H1 (cell line): Measurements from ENCODE around the gene TRUB1. TPM values are rescaled to one million over a fixed set of nuclear protein-coding genes. Genes with fewer than 3 reads are reported as not detected.

ENCODE experiments used
- CTCF ChIA-PET: fragments of 300-600 bp; sonication (Branson Sonifier 250); formaldehyde crosslinking; loops from one replicate; lab custom pipeline; 2021; ENCODE audit not compliant: partially characterized antibody; lab: Charles Lee
- POLR2A ChIA-PET: fragments of 300-600 bp; sonication (Branson Sonifier 250); formaldehyde crosslinking; loops from one replicate; lab custom pipeline; 2021; ENCODE audit warnings: inconsistent platforms; ENCODE audit not compliant: partially characterized antibody; lab: Charles Lee
- DNase-seq, 2 experiments: peaks; one replicate each; pipeline versions ENCODE4 v3.0.0 to v3.0.0-alpha.2; 2010 to 2022; ENCODE audit warnings: low spot score in 2 of 2, low read depth in 1 of 2, mixed read lengths in 1 of 2
- FAIRE-seq: peaks from 2 replicates; lab custom pipeline; 2011; peaks lifted over from hg19 to GRCh38; lab: Jason Lieb, UNC
- H2AFZ ChIP-seq: 2 replicates; pipeline ENCODE4 v1.8.1; 2012; ENCODE audit warnings: low read length, inconsistent platforms
- H2AK5ac ChIP-seq: 2 replicates; pipeline ENCODE4 v1.6.1; 2013; ENCODE audit warnings: low read depth, low read length
- H2BK120ac ChIP-seq: replicated peaks from 2 replicates; pipeline ENCODE3; 2013; ENCODE audit warnings: low read depth, low read length, inconsistent platforms
- H2BK12ac ChIP-seq: 2 replicates; pipeline ENCODE4 v1.6.1; 2013; ENCODE audit warnings: low read depth, low read length
- H2BK15ac ChIP-seq: 2 replicates; pipeline ENCODE4 v1.6.1; 2013; ENCODE audit warnings: low read length
- H2BK20ac ChIP-seq: 2 replicates; pipeline ENCODE4 v1.6.1; 2013; ENCODE audit warnings: low read length
- H2BK5ac ChIP-seq: 2 replicates; pipeline ENCODE4 v1.6.1; 2013; ENCODE audit warnings: low read depth, low read length
- H3K14ac ChIP-seq: 2 replicates; pipeline ENCODE4 v1.6.1; 2013; ENCODE audit warnings: inconsistent platforms; ENCODE audit not compliant: insufficient read length
- H3K18ac ChIP-seq: 2 replicates; pipeline ENCODE4 v1.6.1; 2013; ENCODE audit warnings: low read length; ENCODE audit errors: extremely low read depth
- H3K23ac ChIP-seq: 2 replicates; pipeline ENCODE4 v1.6.1; 2013; ENCODE audit warnings: inconsistent platforms; ENCODE audit not compliant: insufficient read length
- H3K23me2 ChIP-seq: 2 replicates; pipeline ENCODE4 v1.6.1; 2013; ENCODE audit warnings: low read depth, low read length
- H3K27ac ChIP-seq: 2 replicates; pipeline ENCODE4 v1.6.1; 2011; ENCODE audit warnings: low read depth, low read length, inconsistent platforms
- H3K27me3 ChIP-seq, 4 experiments: replicated peaks in 1 of 4; 1 replicate in 1 of 4; 2 replicates in 3 of 4; pipeline versions ENCODE4 v1.6.1 to v1.8.1; 2011 to 2013; ENCODE audit warnings: low read length in 3 of 4, mild to moderate bottlenecking in 3 of 4, inconsistent platforms in 2 of 4, mixed read lengths in 2 of 4, moderate library complexity in 1 of 4; ENCODE audit not compliant: control insufficient read depth in 3 of 4, insufficient read depth in 3 of 4; ENCODE audit errors: extremely low read depth in 1 of 4
- H3K36me3 ChIP-seq, 4 experiments: 2 replicates each; pipeline versions ENCODE4 v1.6.1 to v1.8.1; 2011 to 2013; ENCODE audit warnings: mild to moderate bottlenecking in 4 of 4, low read length in 3 of 4, moderate library complexity in 2 of 4, control low read depth in 1 of 4, inconsistent platforms in 1 of 4; ENCODE audit not compliant: insufficient read depth in 4 of 4, control insufficient read depth in 2 of 4
- H3K4ac ChIP-seq: replicated peaks from 2 replicates; pipeline ENCODE3; 2013; ENCODE audit warnings: low read length, low read depth, mixed read lengths, inconsistent platforms; ENCODE audit not compliant: insufficient read length
- H3K4me1 ChIP-seq, 4 experiments: replicated peaks in 1 of 4; 1 replicate in 1 of 4; 2 replicates in 3 of 4; pipeline versions ENCODE4 v1.6.1 to v1.8.1; 2011 to 2013; ENCODE audit warnings: low read length in 3 of 4, inconsistent platforms in 2 of 4, mixed read lengths in 1 of 4; ENCODE audit not compliant: insufficient read depth in 4 of 4, control insufficient read depth in 3 of 4
- H3K4me2 ChIP-seq, 2 experiments: 2 replicates each; pipeline versions ENCODE4 v1.6.1 to v1.8.1; 2011 to 2013; ENCODE audit warnings: low read depth in 2 of 2, low read length in 2 of 2, control low read depth in 1 of 2, inconsistent platforms in 1 of 2, mild to moderate bottlenecking in 1 of 2; ENCODE audit not compliant: insufficient read depth in 1 of 2
- H3K4me3 ChIP-seq, 4 experiments: fragments of 200-600, 300-600 bp in 1 of 4; sonication (generic), shearing (Covaris generic), sonication (Bioruptor Twin) in 1 of 4; 2 replicates each; pipeline versions ENCODE4 v1.5.1 to v1.8.1; 2011 to 2016; ENCODE audit warnings: low read length in 4 of 4, low read depth in 3 of 4, control low read depth in 2 of 4, inconsistent platforms in 2 of 4, mild to moderate bottlenecking in 2 of 4, mixed read lengths in 1 of 4, moderate library complexity in 1 of 4; ENCODE audit not compliant: insufficient read depth in 2 of 4; ENCODE audit errors: extremely low read depth in 1 of 4
- H3K56ac ChIP-seq: replicated peaks from 2 replicates; pipeline ENCODE3; 2013; ENCODE audit warnings: low read depth, mild to moderate bottlenecking, mixed read lengths, low read length, inconsistent platforms; ENCODE audit not compliant: insufficient read length
- H3K79me1 ChIP-seq: 2 replicates; pipeline ENCODE4 v1.6.1; 2013; ENCODE audit warnings: low read depth, low read length, control low read depth
- H3K79me2 ChIP-seq, 2 experiments: 2 replicates each; pipeline versions ENCODE4 v1.6.1 to v1.8.1; 2012 to 2013; ENCODE audit warnings: low read length in 2 of 2, mild to moderate bottlenecking in 2 of 2, inconsistent platforms in 1 of 2; ENCODE audit not compliant: insufficient read depth in 2 of 2, control insufficient read depth in 1 of 2
- H3K9ac ChIP-seq, 4 experiments: replicated peaks in 1 of 4; 1 replicate in 1 of 4; 2 replicates in 3 of 4; pipeline versions ENCODE4 v1.6.1 to v1.8.1; 2011 to 2013; ENCODE audit warnings: low read depth in 3 of 4, low read length in 3 of 4, control low read depth in 2 of 4, mild to moderate bottlenecking in 2 of 4, moderate library complexity in 2 of 4, inconsistent platforms in 1 of 4; ENCODE audit errors: extremely low read depth in 1 of 4
- H3K9me3 ChIP-seq, 2 experiments: 2 replicates each; pipeline versions ENCODE4 v1.6.1 to v1.8.1; 2012 to 2013; ENCODE audit warnings: mild to moderate bottlenecking in 2 of 2, moderate library complexity in 2 of 2, control low read depth in 1 of 2, inconsistent platforms in 1 of 2, low read depth in 1 of 2, low read length in 1 of 2, mixed read lengths in 1 of 2; ENCODE audit not compliant: insufficient read depth in 2 of 2
- H4K20me1 ChIP-seq, 2 experiments: replicated peaks in 1 of 2; 2 replicates each; pipeline versions ENCODE3 to v1.8.1; 2011 to 2013; ENCODE audit warnings: inconsistent platforms in 2 of 2, low read length in 2 of 2, mild to moderate bottlenecking in 1 of 2; ENCODE audit not compliant: insufficient read depth in 2 of 2, control insufficient read depth in 1 of 2
- H4K5ac ChIP-seq: 2 replicates; pipeline ENCODE4 v1.6.1; 2013; ENCODE audit warnings: low read length, low read depth, mixed read lengths, inconsistent platforms; ENCODE audit not compliant: insufficient read length
- H4K8ac ChIP-seq: 2 replicates; pipeline ENCODE4 v1.8.0; 2013; ENCODE audit warnings: mild to moderate bottlenecking, moderate library complexity, low read length, inconsistent platforms; ENCODE audit not compliant: insufficient read depth; ENCODE audit errors: extremely low read depth
- H4K91ac ChIP-seq: replicated peaks from 2 replicates; pipeline ENCODE3; 2013; ENCODE audit warnings: low read length, mixed read lengths, inconsistent platforms; ENCODE audit not compliant: insufficient read length
- BACH1 ChIP-seq: IDR thresholded peaks from 2 replicates; pipeline ENCODE4 v1.6.1; 2012; ENCODE audit warnings: low read length, improper control_type of control experiment
- BRCA1 ChIP-seq: IDR thresholded peaks from 2 replicates; pipeline ENCODE4 v1.6.1; 2012; ENCODE audit warnings: low read depth, low read length, improper control_type of control experiment
- CHD2 ChIP-seq: IDR thresholded peaks from 2 replicates; pipeline ENCODE4 v1.6.1; 2012; ENCODE audit warnings: low read length, improper control_type of control experiment
- FOSL1 ChIP-seq: IDR thresholded peaks from 2 replicates; pipeline ENCODE4 v1.6.1; 2011; ENCODE audit warnings: mild to moderate bottlenecking, low read depth, low read length, moderate library complexity; ENCODE audit not compliant: insufficient read depth
- JUND ChIP-seq: IDR thresholded peaks from 2 replicates; pipeline ENCODE4 v1.6.1; 2011; ENCODE audit warnings: mild to moderate bottlenecking, improper control_type of control experiment, low read length
- NANOG ChIP-seq: IDR thresholded peaks from 2 replicates; pipeline ENCODE4 v1.6.1; 2011; ENCODE audit warnings: low read length, low read depth, mild to moderate bottlenecking, inconsistent platforms; ENCODE audit not compliant: insufficient read depth, poor library complexity, severe bottlenecking
- POLR2A ChIP-seq, 2 experiments: IDR thresholded peaks; 1 replicate in 1 of 2; 2 replicates in 1 of 2; pipeline ENCODE4 v1.6.1; 2011; ENCODE audit warnings: low read depth in 2 of 2, low read length in 2 of 2, mild to moderate bottlenecking in 2 of 2; ENCODE audit errors: control extremely low read depth in 1 of 2
- WGBS, 2 experiments: shearing (Covaris generic) in 1 of 2; methylation state at CpG; one replicate each; pipeline versions ENCODE4 v1.1.6 to v1.1.7; 2013 to 2015; ENCODE audit warnings: low lambda C conversion rate in 2 of 2, mixed read lengths in 2 of 2, inconsistent platforms in 1 of 2, low coverage in 1 of 2, missing lambda C conversion rate in 1 of 2; ENCODE audit not compliant: insufficient replicate concordance in 2 of 2, insufficient coverage in 1 of 2, insufficient read length in 1 of 2; ENCODE audit errors: extremely low coverage in 1 of 2, missing lambda C conversion rate in 1 of 2; 5-methylcytosine and 5-hydroxymethylcytosine counted together
- polyA plus RNA-seq, 7 experiments: library from polyadenylated mRNA; depleted of rRNA in 3 of 7; stranded (reverse) in 5 of 7; unstranded in 2 of 7; fragments of >200 nt in 5 of 7; fragments of 200-250 nt in 2 of 7; gene quantifications; 1 replicate in 5 of 7; 2 replicates in 1 of 7; 4 replicates in 1 of 7; pipeline versions ENCODE4 v1.2.1 to v1.2.3, GENCODE V29; 2011 to 2013; ENCODE audit warnings: missing spikeins in 2 of 7, mixed read lengths in 2 of 7
- total RNA-seq: library from RNA; stranded (reverse); fragmentation: NEBNext Ultra II Directional; extraction: Animal tissue kit (Norgen Biotek cat#: 25700); gene quantifications from 2 replicates; pipeline ENCODE4 v1.2.1, GENCODE V29; 2021
- TF ChIP-seq, protein P1 (sequence below), 3 experiments: IDR thresholded peaks; 1 replicate in 2 of 3; 2 replicates in 1 of 3; pipeline versions ENCODE4 v1.5.1 to v1.6.1; 2011; ENCODE audit warnings: low read length in 3 of 3, mild to moderate bottlenecking in 3 of 3, inconsistent platforms in 2 of 3, low read depth in 1 of 3, moderate library complexity in 1 of 3; ENCODE audit not compliant: insufficient read depth in 1 of 3; ENCODE audit errors: control extremely low read depth in 1 of 3

TRUB1 gene
- total and polyA plus RNA-seq, 2 of the 8 experiments (the other 6 are each of a cell fraction or from before 2014, with no cell fraction given), result 6.3 to 22.2 TPM

- WGBS, 2 experiments, result 75% methylated on average over 4 of the region's 4 CpGs; no CpG with 5 or more reads in 1 of the 2 experiments
- POLR2A ChIA-PET, result interaction anchor here (0.9 to 1.4 kb wide), 3 partner anchors 8 to 18 kb away, joined by 3 to 5 read pairs (median 4); partner anchors contain the start of gene TRUB1
- CTCF ChIA-PET, result interaction anchor here (1.0 to 2.5 kb wide), 2 partner anchors 70 to 78 kb away, joined by 3 to 8 read pairs; no protein-coding TSS in a partner anchor
- Histone ChIP-seq H2BK5ac (no peak overlapping the region), H3K36me3 (peaks cover 0 to 15% (median 0%) of the 10 kb centered on the region in 4 experiments; a peak in 2 of 8 replicates), H3K4me3 (no peak overlapping the region), H4K91ac (no peak overlapping the region), H4K5ac (no peak overlapping the region), H3K9me3 (no peaks in the 10 kb centered on the region), H3K4ac (no peak overlapping the region), H2BK20ac (no peak overlapping the region), H3K14ac (no peak overlapping the region), H3K4me2 (no peak overlapping the region), H2BK120ac (no peak overlapping the region), H2AFZ (no peak overlapping the region), H3K4me1 (no peaks in the 10 kb centered on the region), H3K23me2 (no peaks in the 10 kb centered on the region), H2BK15ac (no peak overlapping the region), H3K27me3 (no peaks in the 10 kb centered on the region), H3K9ac (no peak overlapping the region), H3K27ac (no peak overlapping the region), H3K79me2 (peaks cover 0 to 74% of the 10 kb centered on the region in 2 experiments; a peak in 2 of 4 replicates), H4K20me1 (peaks cover 0 to 1% of the 10 kb centered on the region in 2 experiments), H4K8ac (no peak overlapping the region), H3K79me1 (peaks cover 2% of the 10 kb centered on the region; the same call in 1 of the 2 replicates), H3K23ac (no peak overlapping the region), H2BK12ac (no peak overlapping the region), H3K18ac (no peak overlapping the region), H3K56ac (no peak overlapping the region), H2AK5ac (no peak overlapping the region)
- FAIRE-seq (no peak), DNase-seq (no peak)
- TF ChIP-seq BRCA1 (no peak), JUND (no peak), POLR2A (IDR thresholded peaks at IDR 0.05; ENCODE audit: control extremely low read depth in 1 of 2, low read depth in 2 of 2, low read length in 2 of 2) (no peak), BACH1 (no peak), NANOG (no peak), FOSL1 (no peak), CHD2 (no peak)
- TF ChIP-seq, protein P1, sequence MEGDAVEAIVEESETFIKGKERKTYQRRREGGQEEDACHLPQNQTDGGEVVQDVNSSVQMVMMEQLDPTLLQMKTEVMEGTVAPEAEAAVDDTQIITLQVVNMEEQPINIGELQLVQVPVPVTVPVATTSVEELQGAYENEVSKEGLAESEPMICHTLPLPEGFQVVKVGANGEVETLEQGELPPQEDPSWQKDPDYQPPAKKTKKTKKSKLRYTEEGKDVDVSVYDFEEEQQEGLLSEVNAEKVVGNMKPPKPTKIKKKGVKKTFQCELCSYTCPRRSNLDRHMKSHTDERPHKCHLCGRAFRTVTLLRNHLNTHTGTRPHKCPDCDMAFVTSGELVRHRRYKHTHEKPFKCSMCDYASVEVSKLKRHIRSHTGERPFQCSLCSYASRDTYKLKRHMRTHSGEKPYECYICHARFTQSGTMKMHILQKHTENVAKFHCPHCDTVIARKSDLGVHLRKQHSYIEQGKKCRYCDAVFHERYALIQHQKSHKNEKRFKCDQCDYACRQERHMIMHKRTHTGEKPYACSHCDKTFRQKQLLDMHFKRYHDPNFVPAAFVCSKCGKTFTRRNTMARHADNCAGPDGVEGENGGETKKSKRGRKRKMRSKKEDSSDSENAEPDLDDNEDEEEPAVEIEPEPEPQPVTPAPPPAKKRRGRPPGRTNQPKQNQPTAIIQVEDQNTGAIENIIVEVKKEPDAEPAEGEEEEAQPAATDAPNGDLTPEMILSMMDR (IDR thresholded peaks at IDR 0.05; ENCODE audit: control extremely low read depth in 1 of 3, insufficient read depth in 1 of 3, low read depth in 1 of 3, low read length in 3 of 3), result no peak
Measured at GRCh38 chr10:114955984-114956383, 18.0 kb downstream of the TRUB1 start.
